Astrocyte (in vitro differentiated cells and primary cell): Measurements from ENCODE around the gene PTPRN2. TPM values are rescaled to one million over a fixed set of nuclear protein-coding genes. Genes with fewer than 3 reads are reported as not detected.

Experiments
- DNase-seq: peaks from one replicate; pipeline ENCODE4 v3.0.0-alpha.2; 2010; ENCODE audit warnings: low read depth
- FAIRE-seq: peaks from 2 replicates; lab custom pipeline; 2011; peaks lifted over from hg19 to GRCh38; lab: Jason Lieb, UNC
- H2AFZ ChIP-seq: 2 replicates; pipeline ENCODE4 v1.6.0; 2012; ENCODE audit warnings: low read depth, low read length, inconsistent platforms
- H3K27ac ChIP-seq: 2 replicates; pipeline ENCODE4 v1.5.1; 2011; ENCODE audit warnings: low read depth, low read length, inconsistent platforms
- H3K27me3 ChIP-seq: 2 replicates; pipeline ENCODE4 v1.6.0; 2011; ENCODE audit warnings: low read length, inconsistent platforms; ENCODE audit not compliant: insufficient read depth
- H3K36me3 ChIP-seq: 2 replicates; pipeline ENCODE4 v1.5.1; 2011; ENCODE audit warnings: low read length, inconsistent platforms; ENCODE audit not compliant: insufficient read depth
- H3K4me1 ChIP-seq: 2 replicates; pipeline ENCODE4 v1.5.1; 2011; ENCODE audit warnings: low read length, inconsistent platforms; ENCODE audit not compliant: insufficient read depth
- H3K4me2 ChIP-seq: 2 replicates; pipeline ENCODE4 v1.6.0; 2012; ENCODE audit warnings: low read length, inconsistent platforms
- H3K4me3 ChIP-seq: 2 replicates; pipeline ENCODE4 v1.5.1; 2011; ENCODE audit warnings: low read depth, mild to moderate bottlenecking, low read length, inconsistent platforms; ENCODE audit not compliant: insufficient read depth
- H3K79me2 ChIP-seq: 2 replicates; pipeline ENCODE4 v1.6.0; 2012; ENCODE audit warnings: mild to moderate bottlenecking, low read length, inconsistent platforms; ENCODE audit not compliant: insufficient read depth
- H3K9ac ChIP-seq: 2 replicates; pipeline ENCODE4 v1.6.0; 2012; ENCODE audit warnings: mild to moderate bottlenecking, low read length, inconsistent platforms
- H3K9me3 ChIP-seq: 2 replicates; pipeline ENCODE4 v1.5.1; 2012; ENCODE audit warnings: low read depth, mild to moderate bottlenecking, low read length, inconsistent platforms; ENCODE audit not compliant: insufficient read depth
- H4K20me1 ChIP-seq: 2 replicates; pipeline ENCODE4 v1.6.0; 2012; ENCODE audit warnings: low read length, inconsistent platforms; ENCODE audit not compliant: insufficient read depth
- H3K27ac Mint-ChIP-seq: one replicate; pipeline ENCODE4 v1.8.0; 2021; ENCODE audit warnings: mild to moderate bottlenecking, mixed read lengths; ENCODE audit not compliant: unreplicated experiment
- H3K27me3 Mint-ChIP-seq: one replicate; pipeline ENCODE4 v1.8.0; 2021; ENCODE audit warnings: low read depth, mixed read lengths; ENCODE audit not compliant: unreplicated experiment
- H3K36me3 Mint-ChIP-seq: one replicate; pipeline ENCODE4 v1.8.0; 2021; ENCODE audit warnings: low read depth, mixed read lengths; ENCODE audit not compliant: unreplicated experiment
- H3K4me1 Mint-ChIP-seq: one replicate; pipeline ENCODE4 v1.8.0; 2021; ENCODE audit warnings: low read depth, mixed read lengths; ENCODE audit not compliant: unreplicated experiment
- H3K4me3 Mint-ChIP-seq: one replicate; pipeline ENCODE4 v1.8.0; 2021; ENCODE audit warnings: mild to moderate bottlenecking, moderate library complexity, mixed read lengths; ENCODE audit not compliant: unreplicated experiment
- H3K9me3 Mint-ChIP-seq: one replicate; pipeline ENCODE4 v1.8.0; 2021; ENCODE audit warnings: mild to moderate bottlenecking, mixed read lengths; ENCODE audit not compliant: unreplicated experiment
- EZH2 ChIP-seq: IDR thresholded peaks from 2 replicates; pipeline ENCODE4 v1.6.1; 2012; ENCODE audit warnings: mild to moderate bottlenecking, low read length, inconsistent platforms; ENCODE audit not compliant: insufficient read depth
- total RNA-seq: library from RNA; stranded (reverse); gene quantifications from 2 replicates; pipeline ENCODE4 v1.2.1, GENCODE V29; 2021
- TF ChIP-seq, protein P1 (sequence below): IDR thresholded peaks from 2 replicates; pipeline ENCODE4 v1.5.1; 2011; ENCODE audit warnings: low read depth, mild to moderate bottlenecking, inconsistent platforms, low read length, moderate library complexity; ENCODE audit not compliant: insufficient read depth

Gene PTPRN2
- total RNA-seq, 1 donor from 2014 or later: 0.09 TPM

DNA sequence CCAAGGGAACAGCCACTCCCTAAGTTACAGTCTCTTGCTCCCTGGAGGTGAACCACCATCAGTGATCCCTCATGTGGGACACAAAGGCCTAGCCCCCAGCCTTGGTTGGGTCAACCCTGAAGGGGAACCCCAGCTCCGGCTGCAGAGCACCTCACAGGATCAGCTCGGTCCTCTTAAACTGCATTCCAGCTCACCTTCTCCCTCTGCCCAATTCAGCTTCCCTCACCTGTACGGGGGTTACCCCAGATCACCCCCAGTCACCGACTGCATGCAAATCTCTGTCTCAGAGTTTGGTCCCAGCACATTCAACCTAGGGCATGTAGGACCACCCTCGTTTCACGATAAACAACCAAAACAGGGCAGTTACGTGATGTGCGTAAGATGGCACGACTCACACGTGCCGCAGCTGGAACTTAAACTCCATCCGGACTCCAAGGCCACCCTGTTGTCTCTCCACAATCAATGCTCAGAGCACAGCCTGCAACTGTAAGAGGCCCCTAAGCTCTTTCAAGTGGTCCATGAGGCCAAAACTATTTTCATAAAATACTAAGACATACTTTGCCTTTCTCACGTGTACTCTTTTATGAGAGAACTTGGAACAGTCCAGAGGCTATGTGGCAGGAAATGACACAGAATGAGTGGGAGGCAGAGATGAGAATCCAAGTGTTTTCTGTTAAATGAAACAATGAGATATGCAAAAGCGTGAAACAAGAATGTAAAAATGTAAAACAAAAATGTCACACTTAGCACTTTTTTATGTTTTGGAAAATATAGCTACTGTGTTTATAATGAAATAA is 285.2 kb downstream of the PTPRN2 start:
- peak; percentile 62 for DNase-seq
- no peaks in the 10 kb centered on the region for H3K9me3 ChIP-seq
- no peak for TF ChIP-seq EZH2
- TF ChIP-seq, protein P1, sequence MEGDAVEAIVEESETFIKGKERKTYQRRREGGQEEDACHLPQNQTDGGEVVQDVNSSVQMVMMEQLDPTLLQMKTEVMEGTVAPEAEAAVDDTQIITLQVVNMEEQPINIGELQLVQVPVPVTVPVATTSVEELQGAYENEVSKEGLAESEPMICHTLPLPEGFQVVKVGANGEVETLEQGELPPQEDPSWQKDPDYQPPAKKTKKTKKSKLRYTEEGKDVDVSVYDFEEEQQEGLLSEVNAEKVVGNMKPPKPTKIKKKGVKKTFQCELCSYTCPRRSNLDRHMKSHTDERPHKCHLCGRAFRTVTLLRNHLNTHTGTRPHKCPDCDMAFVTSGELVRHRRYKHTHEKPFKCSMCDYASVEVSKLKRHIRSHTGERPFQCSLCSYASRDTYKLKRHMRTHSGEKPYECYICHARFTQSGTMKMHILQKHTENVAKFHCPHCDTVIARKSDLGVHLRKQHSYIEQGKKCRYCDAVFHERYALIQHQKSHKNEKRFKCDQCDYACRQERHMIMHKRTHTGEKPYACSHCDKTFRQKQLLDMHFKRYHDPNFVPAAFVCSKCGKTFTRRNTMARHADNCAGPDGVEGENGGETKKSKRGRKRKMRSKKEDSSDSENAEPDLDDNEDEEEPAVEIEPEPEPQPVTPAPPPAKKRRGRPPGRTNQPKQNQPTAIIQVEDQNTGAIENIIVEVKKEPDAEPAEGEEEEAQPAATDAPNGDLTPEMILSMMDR: no peak
- no peaks in the 10 kb centered on the region for H3K4me1 Mint-ChIP-seq
- H3K4me1 ChIP-seq: peaks cover 4% of the 10 kb centered on the region
- peaks cover 10% of the 10 kb centered on the region for H3K9me3 Mint-ChIP-seq
- H2AFZ ChIP-seq: peak overlapping the region; percentile 23
- H3K79me2 ChIP-seq: no peaks in the 10 kb centered on the region
- FAIRE-seq: no peak
- no peaks in the 10 kb centered on the region for H4K20me1 ChIP-seq
- no peak overlapping the region for H3K27ac Mint-ChIP-seq
- H3K4me2 ChIP-seq: peak overlapping the region; percentile 24
- no peaks in the 10 kb centered on the region for H3K27me3 ChIP-seq
- H3K9ac ChIP-seq: no peak overlapping the region
- no peaks in the 10 kb centered on the region for H3K36me3 Mint-ChIP-seq
- no peak overlapping the region for H3K4me3 Mint-ChIP-seq
- H3K4me3 ChIP-seq: no peak overlapping the region
- H3K36me3 ChIP-seq: no peaks in the 10 kb centered on the region
- H3K27me3 Mint-ChIP-seq: peaks cover 2% of the 10 kb centered on the region
- peak overlapping the region; percentile 42 for H3K27ac ChIP-seq

DNA sequence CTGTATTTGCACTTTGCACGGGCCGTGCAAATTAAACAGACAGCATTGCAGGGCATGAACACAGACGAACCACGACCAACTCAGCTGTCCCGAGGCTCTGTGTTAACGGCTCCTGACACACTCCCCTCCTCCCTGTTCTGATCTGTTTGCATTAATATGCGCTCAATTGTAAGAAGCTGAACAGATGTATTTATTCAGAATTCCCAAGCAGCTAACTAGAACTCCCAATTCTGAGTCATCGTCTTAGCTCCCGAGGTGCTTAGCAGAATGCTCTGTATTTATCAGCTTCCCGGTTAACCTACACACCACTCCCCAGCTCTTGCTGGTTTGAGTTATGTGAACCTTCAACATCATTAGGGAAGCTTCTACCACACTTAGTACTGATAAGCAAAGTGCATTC is 286.4 kb downstream of the PTPRN2 start:
- DNase-seq: peak; percentile 44
- Histone ChIP-seq H3K4me3 (no peak overlapping the region), H3K27ac (no peak overlapping the region), H3K36me3 (no peaks in the 10 kb centered on the region), H3K27me3 (no peaks in the 10 kb centered on the region), H3K9me3 (no peaks in the 10 kb centered on the region), H3K9ac (no peak overlapping the region), H4K20me1 (no peaks in the 10 kb centered on the region), H3K79me2 (no peaks in the 10 kb centered on the region), H3K4me2 (peak overlapping the region; percentile 18), H2AFZ (no peak overlapping the region), H3K4me1 (peaks cover 4% of the 10 kb centered on the region)
- Mint-ChIP-seq H3K4me3 (no peak overlapping the region), H3K4me1 (no peaks in the 10 kb centered on the region), H3K27me3 (no peaks in the 10 kb centered on the region), H3K9me3 (peaks cover 11% of the 10 kb centered on the region), H3K36me3 (no peaks in the 10 kb centered on the region), H3K27ac (no peak overlapping the region)
- no peak for FAIRE-seq
- TF ChIP-seq, protein P1: no peak
- no peak for TF ChIP-seq EZH2

DNA sequence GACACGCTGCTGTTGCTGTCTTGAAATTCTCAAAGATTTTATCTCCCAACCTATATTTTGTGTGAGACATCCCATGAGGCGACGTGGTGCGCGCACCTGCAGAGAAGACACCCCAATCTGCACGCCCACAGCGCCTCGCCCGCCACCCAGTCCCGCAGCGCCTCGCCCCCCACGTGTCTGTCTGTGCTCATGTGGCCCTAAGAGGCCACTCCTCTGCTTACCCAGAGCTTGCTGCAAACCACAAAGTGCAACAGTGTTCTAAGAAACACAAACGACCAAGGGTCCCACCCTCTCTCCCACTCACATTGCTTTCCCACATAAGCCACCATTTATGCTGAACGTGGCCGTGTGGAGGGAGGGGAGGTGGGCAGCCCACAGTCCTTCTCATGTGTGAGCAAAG is 287.2 kb downstream of the PTPRN2 start:
- no peaks in the 10 kb centered on the region for H3K4me1 Mint-ChIP-seq
- Histone ChIP-seq H3K4me2 (no peak overlapping the region), H4K20me1 (no peaks in the 10 kb centered on the region), H3K4me1 (peaks cover 4% of the 10 kb centered on the region), H3K27ac (no peak overlapping the region), H3K36me3 (no peaks in the 10 kb centered on the region), H2AFZ (no peak overlapping the region), H3K4me3 (no peak overlapping the region), H3K27me3 (no peaks in the 10 kb centered on the region), H3K9me3 (peaks cover 3% of the 10 kb centered on the region), H3K79me2 (no peaks in the 10 kb centered on the region), H3K9ac (no peak overlapping the region)
- FAIRE-seq (no peak), DNase-seq (no peak)
- H3K4me3 Mint-ChIP-seq: no peak overlapping the region
- no peaks in the 10 kb centered on the region for H3K27me3 Mint-ChIP-seq
- peaks cover 13% of the 10 kb centered on the region for H3K9me3 Mint-ChIP-seq
- no peaks in the 10 kb centered on the region for H3K36me3 Mint-ChIP-seq
- no peak overlapping the region for H3K27ac Mint-ChIP-seq
- TF ChIP-seq, protein P1: no peak
- TF ChIP-seq EZH2: no peak
